CD4-positive, alpha-beta T cell treated with Interleukin-1 beta for 1 hour (primary cell): ENCODE measurements around the gene PKDCC.
A peak's percentile ranks its signal among the peaks of the same experiment; 100 is the strongest.
"Not testable (repeated sequence)": the region's sequence is repeated elsewhere in the genome, so short reads cannot be mapped to it uniquely, and the experiment has no call there.

Source experiments
- DNase-seq, 2 donors: peaks; one replicate each; pipeline ENCODE4 v3.0.0-alpha.2; 2020 to 2022

PKDCC gene

DNA sequence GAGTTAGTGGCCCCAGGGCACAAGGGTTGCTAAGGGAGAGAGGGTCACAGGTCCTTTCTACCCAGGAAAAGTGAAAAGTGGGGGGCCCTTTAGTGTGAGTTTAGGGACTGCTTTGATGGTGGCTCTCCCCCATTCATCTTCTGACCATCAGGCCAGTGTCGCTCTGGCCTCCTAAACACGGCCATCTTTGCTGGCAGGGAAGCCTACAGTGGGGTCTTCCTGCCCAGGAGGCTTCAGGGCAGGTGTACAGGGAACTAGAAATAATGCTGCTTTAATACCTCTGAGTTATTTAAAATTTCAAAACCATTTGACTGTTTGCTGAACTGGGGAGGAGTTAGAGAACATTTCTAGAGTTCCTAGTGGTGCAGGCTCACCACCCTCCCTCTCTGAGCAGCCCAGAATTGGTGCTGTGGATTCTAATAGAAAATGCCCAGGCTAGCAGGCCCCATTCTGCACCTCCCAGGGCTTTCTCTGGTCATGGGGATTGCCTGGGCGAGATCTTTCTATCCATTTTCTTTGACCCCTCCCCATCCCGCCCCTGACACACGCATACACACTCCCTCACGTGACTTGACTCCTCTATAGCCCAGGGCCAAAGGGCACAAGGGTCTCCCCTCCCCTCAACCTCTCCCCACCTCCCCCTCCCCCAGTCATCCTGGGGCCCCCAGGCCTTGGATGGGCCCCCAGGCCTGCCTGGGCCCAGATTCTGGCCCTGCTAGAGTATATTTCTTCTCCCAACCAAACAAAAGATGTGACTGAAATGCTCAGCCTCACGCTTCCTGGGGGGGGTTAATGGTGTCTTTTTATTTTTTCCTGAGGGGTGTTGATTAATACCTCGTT, 3.1 kb downstream of the PKDCC start:
- DNase-seq: no peak

DNA sequence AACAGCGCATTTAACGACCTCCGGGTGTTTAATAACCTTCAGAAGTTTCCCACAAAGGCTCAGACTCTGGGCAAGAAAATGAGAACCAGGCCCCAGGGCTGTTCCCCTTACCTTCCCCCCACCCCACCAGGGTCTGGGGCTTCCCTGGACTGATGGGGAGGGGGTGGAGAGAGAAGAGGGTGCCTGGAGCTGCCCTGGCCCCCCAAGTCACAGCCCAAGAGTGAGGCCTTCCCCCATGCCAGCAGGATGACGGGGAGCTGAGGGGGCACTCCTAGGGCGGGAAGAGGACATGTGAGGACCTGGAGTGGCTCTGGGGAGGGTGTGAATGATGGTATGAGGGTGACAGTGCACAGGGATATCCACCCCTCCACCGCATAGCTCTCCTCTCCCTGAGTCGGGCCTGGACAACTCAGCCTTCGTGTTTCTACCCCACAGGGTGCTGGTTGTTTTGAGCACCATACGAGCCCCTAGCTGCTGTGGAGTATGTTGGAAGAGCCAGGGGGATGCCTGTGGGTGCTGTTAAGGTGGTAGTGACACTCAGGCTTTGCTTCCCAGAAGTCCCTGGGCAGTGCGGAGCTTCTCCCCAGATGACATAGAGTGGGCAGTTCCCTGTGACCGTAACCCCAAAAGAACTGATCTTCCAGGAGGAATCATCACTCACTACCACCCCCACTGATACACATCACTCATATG, 3.9 kb downstream of the PKDCC start:
- DNase-seq: no peak

DNA sequence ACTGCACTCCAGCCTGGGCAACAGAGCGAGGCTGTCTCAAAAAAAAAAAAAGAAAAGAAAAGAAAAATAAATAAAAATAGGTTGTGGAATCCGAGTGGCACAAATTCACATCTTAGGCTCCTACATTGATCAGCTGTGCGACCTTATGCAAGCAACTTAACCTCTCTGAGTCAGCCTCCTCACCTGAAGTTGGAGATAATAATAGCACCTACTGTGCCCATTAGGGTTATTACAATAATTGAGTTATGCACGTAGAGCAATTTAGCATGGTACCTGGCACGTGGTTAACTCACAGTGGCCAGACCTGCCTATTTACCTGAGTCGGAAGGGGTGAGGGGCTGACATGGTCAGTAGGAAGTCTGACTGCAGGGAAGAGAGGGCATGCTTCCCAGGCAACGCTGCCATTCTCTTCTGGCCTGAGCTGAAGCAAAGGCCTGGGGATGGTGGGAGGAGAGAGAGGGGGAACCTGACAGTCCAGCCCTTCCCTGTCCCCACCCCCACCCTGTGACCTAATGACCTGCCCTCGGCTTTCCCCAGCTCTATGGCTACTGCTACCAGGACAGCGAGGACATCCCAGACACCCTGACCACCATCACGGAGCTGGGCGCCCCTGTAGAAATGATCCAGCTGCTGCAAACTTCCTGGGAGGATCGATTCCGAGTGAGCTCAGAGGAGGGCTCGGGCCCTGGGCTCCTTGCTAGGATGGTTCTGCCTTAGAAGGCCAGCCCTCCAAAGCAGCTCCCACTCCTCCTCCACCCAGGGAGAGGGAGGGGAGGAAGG, 5.1 kb downstream of the PKDCC start:
- no peak for DNase-seq

DNA sequence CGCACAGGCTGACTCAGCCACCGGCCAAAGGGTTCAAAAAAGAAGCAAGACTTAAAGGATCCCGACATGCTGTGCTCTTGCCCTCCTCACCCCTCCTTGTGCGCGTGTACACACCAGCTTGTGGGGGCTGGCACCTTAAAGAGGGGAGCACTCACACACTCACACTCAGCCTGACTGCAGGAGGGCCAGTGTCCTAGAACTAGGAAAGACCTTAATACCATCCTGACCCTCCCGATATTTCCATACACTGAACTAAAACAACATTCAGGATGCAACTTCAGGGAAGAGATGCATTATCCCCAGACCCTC, 5.6 kb downstream of the PKDCC start:
- no peak for DNase-seq

DNA sequence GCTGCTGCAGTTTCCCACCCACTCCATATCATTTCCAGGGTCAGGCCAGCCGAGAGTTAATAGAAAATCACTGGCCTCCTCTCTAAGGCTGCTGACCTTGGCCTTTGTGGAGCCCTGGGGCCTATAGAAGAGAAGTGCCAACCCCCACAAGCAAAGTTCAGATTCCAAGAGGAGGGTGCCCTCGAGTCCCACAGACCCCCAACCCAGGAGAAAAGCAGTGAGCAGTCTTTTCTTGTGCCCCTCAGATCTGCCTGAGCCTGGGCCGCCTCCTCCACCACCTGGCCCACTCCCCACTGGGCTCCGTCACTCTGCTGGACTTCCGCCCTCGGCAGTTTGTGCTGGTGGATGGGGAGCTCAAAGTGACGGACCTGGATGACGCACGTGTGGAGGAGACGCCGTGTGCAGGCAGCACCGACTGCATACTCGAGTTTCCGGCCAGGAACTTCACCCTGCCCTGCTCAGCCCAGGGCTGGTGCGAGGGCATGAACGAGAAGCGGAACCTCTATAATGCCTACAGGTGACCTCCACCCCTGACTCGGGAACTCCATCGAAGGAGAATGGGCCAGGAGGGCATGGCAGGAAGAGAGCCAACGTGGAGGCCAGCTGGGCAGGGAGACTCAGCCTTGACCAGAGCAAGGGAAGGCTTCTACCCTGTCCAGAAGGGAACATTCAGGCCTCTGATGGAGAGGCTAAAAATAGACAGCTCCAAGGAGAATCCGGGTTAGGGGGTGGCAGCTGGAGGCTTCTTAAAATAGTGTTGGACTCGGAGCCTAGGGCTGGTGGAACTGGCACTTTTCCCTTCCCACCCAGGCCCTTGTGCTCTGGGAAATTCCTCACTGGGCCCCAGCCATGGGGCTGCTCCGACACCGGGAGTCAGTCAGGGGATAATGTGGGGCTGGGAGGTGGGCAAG, 6.2 kb downstream of the PKDCC start:
- DNase-seq: no peak

DNA sequence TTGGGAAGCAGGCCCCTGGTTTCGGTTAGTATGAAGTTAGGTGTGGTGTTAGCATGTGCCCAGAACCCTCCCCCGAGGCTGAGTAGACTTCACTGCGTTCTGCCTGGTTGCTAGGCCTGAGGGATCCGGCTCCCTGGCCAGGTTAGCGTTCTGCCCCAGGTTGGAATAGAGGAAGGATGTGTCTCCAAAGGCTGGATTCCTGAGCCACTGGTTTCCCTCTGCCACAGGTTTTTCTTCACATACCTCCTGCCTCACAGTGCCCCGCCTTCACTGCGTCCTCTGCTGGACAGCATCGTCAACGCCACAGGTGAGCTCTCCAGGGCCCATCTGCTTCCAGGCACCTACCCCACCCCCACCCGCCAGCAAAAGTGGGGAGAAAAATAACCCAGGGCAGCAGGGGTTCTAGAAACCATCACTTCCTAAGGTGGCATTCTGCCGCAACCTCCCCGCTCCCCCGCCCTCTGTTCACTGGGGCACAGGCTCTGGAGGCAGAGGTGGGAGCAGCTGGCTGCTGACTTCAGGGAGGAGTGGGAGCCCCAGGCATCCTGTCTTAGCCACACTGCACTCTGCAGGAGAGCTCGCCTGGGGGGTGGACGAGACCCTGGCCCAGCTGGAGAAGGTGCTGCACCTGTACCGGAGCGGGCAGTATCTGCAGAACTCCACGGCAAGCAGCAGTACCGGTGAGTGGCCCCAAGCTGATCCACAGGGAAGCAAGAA, 7.1 kb downstream of the PKDCC start:
- DNase-seq: no peak

DNA sequence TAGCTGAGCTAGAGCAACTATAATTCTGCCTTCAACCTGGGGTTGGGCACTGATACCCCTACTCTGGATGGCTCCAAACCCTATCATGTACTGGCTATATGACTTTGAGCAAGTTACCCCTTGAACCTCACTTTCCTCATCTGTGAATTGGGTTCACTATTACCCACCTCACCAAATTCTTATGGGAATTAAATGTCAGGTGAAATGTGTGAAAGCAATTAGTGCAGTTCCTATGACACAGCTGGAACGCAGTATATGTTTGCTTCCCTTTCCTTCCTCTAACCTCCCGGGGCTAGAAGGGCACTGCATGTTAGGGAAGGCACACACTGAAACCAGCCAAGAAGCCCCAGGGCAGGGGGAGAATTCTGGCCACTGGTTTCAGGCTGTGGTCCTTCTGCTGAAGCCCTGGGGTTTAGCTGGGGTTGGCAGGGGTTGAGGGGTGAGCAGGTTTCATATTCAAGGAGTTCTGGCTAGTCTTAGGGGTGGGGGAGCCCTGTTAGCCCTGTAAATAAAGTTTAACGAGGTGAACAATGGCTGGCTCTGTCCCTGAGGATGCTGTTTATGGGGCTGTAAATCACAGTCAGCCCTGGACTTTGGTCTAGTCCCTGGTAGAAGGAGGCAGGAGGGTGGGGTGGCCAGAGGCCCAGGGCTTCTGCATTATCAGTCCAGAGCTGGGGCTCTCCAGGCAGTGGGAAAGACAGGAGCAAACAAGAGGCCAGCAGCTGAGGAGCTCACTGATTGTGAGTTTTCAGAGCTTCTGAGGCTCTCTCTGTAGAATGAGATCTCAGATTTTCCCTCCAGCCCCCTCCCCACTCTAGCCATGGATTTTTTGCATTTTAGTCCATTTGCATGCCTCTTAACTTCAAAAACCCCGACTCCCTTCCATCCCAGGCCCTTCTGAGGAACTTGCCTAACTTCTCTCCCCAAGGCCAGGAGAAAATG, 8.0 kb downstream of the PKDCC start:
- DNase-seq: no peak

DNA sequence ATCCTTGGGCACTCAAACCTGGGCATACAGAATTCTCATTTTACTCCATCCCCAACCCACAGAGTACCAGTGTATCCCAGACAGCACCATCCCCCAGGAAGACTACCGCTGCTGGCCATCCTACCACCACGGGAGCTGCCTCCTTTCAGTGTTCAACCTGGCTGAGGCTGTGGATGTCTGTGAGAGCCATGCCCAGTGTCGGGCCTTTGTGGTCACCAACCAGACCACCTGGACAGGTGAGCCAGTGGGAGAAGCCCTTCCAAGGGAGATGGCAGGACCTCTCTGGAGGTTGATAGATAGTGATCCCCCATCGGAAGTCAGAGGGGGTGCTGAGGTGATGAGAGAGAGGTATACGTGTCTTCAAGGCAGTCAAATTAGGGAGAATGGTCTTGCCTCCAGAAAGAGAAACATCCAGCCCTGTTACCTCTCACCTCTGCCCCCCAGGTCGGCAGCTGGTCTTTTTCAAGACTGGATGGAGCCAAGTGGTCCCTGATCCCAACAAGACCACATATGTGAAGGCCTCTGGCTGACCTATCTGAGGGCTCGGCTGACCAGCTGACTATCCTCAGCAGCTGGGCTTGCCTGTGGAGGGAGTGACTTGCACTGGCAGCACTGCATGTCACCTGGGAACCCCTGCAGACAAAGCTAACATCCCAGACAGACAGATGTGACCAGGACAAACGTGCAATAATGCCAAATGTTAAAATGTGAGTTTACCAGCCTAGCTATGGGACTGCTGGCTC, 9.5 kb downstream of the PKDCC start:
- no peak for DNase-seq

DNA sequence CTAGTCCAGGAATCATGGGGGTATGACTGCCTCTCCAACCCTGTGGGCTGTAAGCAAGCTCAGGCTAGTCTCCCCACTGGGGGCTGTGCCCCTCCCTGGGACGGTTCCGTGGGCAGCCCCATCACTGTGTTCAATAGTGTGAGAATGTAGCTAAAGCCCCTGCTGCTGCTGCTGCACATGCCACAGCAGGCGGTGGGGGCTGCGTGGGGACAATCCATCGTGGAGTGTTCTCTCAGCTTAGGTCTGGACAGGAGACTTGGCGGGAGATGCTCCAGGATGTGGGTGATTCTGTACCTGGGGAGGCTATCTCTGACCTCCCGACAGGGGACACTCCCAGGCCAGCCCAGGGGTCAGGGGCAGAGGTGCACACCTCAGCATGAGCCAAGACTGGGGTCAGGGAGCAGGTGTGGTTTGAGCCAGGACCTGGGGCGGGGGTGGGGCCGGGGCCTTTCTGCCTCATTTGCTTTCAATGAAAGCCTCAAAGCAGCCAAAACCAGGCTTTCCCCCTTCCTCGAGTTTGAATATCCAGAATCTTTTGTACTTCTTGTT, 10.2 kb downstream of the PKDCC start:
- DNase-seq: no peak

DNA sequence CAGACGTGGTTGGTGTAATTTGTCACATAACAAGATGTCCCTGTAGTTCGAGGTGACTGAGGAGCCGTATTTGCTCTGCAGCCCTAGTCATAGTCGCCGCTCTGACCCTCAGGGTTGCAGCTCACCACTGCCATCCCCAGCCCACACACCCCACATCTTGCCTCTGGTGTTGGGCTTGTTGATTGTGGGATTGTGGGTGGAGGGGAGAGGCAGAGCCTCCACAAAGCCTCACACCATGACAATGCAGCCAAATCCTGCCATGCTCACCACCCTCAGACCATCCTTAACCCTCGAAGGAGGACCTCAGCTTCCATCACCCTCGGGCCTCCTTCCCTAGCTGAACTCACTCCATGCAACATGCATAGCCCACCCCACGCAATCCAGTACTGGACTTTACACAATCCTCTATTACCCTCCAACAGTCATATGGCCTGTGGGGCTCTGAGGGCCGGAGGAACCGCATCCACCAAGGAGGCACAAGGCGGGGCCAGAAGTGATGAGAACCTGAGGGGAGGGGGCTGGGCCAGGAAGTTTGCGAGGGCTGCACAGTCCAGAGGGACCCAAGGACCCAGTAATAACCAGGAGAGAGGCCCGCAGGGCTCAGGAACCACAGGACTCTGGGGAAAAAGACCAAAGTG, 11.6 kb downstream of the PKDCC start:
- DNase-seq: no peak

DNA sequence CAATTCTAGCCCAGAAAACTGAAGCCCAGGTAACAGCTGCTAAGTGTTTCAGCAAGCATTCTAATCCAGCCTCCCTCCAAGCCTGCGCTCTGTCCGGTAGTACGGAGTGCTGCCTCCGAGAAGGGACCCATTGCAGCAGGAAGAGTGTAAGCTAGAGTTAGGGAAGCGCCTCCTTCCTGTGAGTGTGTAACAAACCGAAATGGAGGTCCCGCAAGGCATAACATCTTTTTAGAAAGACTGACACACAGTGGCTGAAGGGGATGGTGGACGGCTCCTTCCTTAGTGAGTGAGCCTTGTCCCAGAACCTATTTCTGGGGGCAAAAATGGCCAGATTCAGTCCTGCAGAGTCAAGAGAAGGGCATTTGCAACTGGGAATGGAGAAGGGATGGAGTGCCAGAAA, 12.2 kb downstream of the PKDCC start:
- no peak for DNase-seq

DNA sequence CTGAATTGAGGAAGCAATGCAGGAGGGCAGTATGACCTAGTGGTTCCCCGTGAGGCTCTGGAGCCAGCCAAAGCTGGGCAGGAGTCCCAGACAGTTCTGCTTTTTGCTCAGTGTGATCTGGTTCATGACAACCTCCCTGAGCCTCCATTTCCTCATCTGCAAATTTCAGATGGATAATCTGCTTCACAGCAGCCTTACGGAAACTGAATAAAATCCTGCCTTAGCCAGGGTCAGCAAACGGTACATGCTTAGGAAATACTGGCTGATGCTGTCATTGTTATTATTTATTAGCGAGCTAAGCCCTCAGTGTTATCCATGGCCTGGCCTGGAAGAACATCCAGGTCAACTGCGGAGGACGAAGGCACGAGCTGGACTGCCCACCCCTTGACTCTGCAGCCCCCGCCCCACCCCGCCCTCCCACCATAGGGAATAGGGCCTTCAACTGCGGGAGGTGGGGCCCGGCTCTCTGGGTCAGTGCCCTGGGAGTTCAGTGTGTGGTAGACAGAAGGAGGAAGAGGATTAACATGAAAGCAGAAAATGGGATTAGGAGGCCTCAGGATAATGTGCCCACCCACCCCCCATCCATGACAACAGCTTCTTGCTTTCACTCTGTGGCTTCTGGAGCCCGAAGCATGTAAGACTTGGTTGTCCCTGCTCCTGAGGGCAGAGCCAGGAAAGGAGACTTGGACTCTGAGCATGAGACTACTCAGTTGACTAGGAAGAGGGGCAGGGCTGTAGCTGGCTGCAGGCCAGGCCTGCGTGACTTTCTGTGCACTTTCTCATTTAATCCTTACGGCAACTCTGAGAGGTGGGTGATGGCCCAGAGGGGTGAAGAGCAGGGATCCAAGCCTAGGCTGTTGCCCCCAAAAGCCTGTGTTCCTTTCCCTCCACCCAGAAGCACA, 13.1 kb downstream of the PKDCC start:
- peak in 1 of 2 donors; percentile 15 for DNase-seq

DNA sequence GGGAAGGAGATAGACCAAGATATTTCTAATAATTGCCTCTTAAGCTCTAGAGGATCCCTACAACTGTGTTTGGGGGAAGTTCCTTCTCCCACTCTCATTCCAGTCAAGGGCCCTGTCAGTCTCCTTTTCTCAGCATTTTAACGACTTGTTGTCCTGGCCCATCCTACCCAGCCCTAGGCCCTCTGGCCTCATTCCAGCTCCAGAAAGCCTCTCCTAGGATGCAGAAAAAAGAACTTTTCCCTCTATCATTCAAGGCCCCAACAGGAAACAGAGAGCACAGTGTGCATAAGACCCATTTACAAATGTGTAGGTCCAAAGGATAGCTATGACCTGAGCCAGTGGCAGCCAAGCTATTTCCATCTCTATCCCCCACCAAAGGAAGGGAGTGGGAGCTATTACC, 14.0 kb downstream of the PKDCC start:
- DNase-seq: no peak

DNA sequence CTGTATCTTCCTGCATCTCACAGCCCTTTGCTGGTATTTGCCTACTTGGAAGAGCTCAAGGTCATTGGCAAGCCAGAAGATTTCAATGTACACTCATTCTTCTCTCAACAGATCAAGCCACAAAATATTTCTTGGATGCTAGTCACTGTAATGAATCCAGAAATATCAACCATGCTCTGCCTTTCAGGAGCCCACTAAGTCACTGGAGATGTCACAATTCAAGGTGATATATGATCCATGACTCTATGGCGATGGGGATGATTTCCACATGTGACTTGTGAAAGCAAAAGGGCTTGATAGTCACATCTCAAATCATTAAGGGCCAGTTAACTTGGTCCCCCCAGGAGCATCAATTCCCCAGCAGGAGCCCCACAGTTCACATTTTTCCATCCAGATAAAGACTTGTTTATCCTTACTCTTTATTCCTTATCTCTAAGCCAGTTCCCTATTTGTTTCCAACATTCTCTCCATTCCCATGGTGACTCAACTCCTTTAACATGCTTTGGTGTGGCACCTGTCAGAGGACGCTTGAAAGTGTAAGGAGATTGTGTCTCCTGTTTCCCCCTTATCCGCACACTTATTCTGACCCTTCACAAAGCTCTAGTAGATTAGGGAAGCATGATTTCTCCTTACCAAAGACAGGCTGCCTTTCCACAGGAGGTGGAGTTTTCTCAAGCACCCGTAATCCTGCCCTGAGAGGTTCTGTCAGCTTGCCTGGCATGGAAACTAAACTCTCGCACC, 15.8 kb downstream of the PKDCC start:
- DNase-seq: no peak

DNA sequence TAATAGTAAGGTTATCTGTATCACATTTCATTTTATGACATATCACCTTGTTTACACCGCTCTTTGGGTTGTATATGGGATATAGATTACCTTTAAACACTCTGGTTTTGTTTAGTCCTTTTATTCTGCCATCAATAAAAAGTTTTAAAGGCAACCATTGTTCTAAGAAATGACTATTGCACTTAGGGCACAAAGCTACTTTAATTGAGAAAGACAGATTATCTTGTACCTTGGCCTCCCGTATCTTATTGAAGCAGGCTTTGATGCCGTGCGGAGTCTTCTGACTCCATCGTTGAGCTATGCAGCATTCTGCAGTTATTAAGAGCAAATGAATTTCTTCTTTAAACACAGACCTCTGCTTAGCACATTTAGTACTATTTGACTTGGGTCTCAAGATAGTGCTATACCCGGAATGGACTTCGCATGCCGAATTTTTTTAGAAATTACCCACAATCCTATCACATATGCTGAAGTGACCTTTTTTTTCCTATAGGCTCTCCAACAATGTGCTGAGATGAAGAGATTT, 16.7 kb downstream of the PKDCC start:
- DNase-seq: no peak

DNA sequence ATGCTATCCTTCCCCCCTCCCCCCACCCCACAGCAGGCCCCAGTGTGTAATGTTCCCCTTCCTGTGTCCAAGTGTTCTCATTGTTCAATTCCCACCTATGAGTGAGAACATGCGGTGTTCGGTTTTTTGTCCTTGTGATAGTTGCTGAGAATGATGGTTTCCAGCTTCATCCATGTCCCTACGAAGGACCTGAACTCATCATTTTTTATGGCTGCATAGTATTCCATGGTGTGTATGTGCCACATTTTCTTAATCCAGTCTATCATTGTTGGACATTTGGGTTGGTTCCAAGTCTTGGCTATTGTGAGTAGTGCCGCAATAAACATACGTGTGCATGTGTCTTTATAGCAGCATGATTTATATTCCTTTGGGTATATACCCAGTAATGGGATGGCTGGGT, 17.9 kb downstream of the PKDCC start:
- DNase-seq: not testable (repeated sequence)

DNA sequence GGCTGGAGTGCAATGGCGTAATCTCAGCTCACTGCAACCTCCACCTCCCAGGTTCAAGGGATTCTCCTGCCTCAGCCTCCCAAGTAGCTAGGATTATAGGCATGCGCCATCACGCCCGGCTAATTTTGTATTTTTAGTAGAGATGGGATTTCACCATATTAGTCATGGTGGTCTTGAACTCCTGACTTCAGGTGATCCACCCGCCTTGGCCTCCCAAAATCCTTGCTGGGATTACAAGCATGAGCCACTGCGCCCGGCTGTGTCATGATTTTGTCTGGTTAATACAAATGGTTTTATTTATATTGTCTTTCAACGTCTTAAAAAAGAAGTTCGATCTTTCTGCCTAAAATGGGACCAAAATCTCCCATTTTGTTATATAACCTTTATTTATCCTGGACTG, 19.2 kb downstream of the PKDCC start:
- DNase-seq: not testable (repeated sequence)
